ENCODE data around the gene CDON.

Gene CDON

GRCh38 chr11:125941619-125942611, 120.8 kb downstream of the CDON start:
- peak; percentile 64 for DNase-seq

DNA sequence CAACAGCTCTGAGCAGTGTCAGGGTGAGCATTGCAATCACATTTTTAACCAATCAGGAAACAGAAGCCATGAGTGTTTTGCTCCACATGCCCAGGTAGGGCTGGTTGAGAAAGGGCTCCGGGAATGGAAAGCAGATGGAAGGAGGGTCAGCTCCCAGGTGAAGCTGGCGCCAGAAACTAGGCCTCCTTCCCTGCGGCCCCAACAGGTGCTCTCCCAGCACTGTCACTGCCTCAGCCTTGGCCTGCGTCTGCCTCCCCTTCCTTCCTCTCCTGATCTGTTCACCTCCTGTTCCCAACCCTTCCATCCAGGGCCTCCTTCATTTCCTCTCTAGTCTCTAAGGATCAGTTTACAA, 121.4 kb downstream of the CDON start:
- DNase-seq, result no peak

DNA sequence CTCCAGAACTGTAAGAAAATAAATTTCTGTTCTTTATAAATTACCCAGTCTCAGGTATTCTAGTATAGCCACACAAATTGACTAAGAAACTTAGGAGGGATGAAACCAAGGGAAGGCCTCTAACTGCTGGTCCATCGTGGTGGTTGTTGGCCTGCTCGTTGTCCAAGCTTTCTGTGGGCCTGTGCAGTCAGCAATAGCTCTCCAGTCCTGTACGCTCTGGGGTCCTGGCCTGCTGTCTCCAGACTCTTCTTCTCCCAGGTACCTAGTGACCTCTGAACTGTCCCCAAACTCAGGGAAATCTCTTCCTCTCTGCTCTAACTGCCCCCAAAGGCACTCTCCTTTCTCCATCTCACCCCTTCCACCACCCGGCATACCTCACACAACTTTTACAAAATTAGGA, 122.5 kb downstream of the CDON start:
- no peak for DNase-seq

GRCh38 chr11:125939081-125939521, 123.6 kb downstream of the CDON start:
- no peak for DNase-seq

DNA sequence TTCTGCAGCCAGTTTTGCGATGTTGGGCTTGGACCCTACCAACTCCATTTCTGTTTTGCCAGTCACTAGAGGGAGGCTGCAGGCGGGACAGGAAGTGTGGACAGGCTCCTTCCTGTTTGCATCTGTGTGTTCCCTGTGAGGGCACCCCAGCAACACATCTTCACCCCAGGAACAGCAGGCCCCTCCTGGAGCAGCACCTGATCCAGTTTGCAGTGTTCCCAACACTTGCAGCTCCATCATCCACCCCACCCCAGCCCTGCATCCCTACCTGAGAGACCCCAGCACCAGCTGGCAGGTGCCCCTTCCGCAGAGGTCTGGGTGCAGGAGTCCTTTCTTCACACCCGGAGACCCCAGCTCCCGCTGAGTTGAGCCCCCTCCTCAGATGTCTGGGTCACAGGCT, 124.2 kb downstream of the CDON start:
- DNase-seq, result no peak

DNA sequence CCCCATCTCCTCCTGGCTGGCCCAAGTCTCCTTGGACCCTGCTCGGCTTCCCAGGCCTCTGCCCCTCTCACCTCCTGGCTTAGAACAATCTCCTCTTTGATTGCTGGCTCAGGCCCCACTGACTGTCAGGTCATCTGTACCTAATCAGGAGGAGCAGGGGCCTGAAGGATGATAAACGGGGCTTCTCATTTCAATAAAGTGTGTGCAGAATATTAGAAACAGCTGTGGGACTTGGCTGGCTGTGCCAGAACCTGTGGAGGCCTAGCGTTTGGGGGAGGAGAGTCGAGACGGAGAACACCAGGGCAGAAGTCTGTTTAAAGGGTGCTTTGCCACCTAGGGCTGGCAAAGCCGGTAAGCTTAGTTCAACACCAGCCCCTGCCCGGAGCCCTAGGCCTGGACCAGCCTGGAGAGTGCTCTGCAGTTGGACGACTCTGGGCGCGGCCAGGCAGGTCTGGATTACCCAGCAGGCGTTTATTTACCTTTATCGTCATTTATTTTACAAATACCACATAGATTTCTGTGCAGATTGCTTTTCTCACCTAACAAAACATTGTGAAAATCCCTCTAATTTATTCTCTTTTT, 127.0 kb downstream of the CDON start:
- DNase-seq, result no peak

GRCh38 chr11:125935056-125935455, 127.6 kb downstream of the CDON start:
- no peak for DNase-seq

- DNase-seq, result no peak
Observed at GRCh38 chr11:125934473-125934872, 128.2 kb downstream of the CDON start.

GRCh38 chr11:125933030-125933813, 129.4 kb downstream of the CDON start:
- no peak for DNase-seq

GRCh38 chr11:125932301-125932700, 130.4 kb downstream of the CDON start:
- no peak for DNase-seq

- DNase-seq, result no peak
Observed at GRCh38 chr11:125931668-125932067, 131.0 kb downstream of the CDON start.

DNA sequence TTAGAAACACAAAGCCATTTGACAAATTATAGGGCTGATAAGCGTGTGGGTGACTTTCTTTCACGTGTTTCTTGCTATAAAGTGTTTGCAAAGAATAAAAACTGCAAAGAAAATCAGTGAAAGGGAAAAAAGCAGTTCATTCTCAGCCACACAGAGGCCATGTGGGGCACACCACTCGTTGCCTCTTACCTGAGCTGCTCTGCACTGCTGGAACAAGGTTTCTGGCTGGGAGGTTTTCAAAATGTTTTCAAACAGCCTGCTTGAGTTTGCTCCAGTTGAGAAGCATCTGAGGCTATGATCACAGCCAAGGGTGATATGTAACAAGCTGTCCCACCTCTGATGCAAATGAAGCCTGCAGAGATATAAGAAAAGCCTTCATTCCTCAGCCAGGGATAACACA, 131.6 kb downstream of the CDON start:
- no peak for DNase-seq

DNA sequence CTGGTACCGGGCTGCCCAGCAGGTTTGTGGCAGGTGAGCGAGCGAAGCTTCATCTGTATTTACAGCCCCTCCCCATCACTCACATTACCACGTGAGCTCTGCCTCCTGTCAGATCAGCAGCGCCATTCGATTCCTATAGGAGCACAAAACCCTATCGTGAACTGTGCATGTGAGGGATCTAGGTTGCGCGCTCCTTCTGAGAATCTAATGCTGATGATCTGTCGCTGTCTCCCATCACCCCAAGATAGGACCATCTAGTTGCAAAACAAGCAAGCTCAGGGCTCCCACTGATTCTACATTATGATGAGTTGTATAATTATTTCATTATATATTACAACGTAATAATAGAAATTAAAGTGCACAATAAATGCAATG, 132.6 kb downstream of the CDON start:
- DNase-seq, result no peak

DNA sequence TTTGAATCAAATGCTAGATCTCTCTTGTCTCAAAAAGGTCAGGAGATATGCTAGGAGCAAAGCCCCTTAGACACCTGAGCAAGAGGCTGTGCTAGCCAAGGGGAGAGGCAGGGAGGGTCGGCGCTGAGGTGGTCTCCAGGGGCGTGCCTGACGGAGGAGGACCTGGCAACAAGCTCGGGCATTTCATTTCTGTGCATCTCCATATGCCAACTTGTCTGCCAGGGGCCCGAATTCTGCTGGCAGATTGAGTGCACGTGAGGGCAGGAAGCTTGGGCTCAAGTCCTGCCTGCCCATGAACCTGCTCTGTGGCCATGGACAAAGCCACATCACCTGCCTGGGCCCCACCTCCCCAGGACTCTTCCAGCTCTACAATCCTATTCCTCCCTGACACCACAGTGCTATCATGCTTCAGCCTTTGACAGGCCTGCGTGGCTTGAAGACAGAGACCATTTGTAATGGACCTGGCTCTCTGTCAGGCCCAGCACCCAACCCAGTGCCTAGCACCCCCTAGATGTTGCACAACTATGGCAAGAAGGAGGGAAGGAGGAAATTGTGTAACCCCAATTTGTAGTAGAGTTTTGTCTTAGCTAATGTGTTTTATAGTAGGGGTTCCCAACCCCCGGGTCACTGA, 133.1 kb downstream of the CDON start:
- DNase-seq, result no peak

- DNase-seq, result no peak
Observed at GRCh38 chr11:125926682-125927081, 136.0 kb downstream of the CDON start.

- no peak for DNase-seq
Observed at GRCh38 chr11:125925804-125926203, 136.9 kb downstream of the CDON start.

GRCh38 chr11:125925247-125925740, 137.4 kb downstream of the CDON start:
- no peak for DNase-seq

GRCh38 chr11:125924384-125925007, 138.2 kb downstream of the CDON start:
- no peak for DNase-seq

DNA sequence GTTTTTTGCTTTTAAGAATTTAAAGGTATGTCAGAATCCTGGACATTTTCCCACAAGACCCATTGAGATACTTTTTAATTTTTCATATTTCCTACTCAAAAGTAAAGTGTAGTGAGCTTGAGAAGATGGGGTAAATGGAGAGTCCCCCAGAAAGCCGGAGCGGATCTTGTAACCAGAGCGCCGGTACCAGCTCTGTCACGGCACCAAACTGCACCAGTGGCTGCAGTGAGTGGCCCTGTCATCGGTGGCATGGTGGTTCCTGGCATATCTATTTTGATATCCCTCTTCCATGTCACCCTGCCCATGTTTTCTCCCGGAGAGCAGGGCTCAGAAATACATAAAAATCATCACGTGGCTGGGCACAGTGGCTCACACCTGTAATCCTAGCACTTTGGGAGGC, 139.0 kb downstream of the CDON start:
- DNase-seq, result no peak

DNA sequence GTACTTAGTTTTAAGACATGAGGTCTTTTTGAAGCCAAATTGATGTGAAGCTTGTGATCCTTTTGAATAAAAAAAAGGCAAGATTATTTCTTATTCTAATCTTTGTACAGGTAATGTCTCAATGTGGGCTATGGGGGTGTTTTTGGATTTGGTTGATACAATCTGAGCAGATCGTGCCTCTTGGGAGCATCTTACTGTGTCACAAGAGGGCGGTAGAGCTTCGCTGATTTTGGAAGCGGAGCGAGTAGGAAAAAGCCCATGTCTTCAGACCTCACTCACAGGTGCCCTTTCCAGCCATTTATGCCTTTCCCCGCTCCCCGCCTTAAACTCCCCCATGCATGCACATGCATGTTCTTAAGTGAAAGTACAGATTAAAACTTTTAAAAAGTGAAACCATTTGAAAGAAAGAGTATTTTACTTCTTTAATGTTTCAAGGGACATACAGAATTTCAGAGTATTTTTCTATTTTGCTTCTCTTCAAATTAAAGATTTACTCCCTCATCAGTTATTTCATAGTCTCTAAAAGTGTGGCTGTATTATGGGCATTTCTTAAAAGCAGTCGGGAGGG, 139.6 kb downstream of the CDON start:
- DNase-seq, result peak; percentile 65

DNA sequence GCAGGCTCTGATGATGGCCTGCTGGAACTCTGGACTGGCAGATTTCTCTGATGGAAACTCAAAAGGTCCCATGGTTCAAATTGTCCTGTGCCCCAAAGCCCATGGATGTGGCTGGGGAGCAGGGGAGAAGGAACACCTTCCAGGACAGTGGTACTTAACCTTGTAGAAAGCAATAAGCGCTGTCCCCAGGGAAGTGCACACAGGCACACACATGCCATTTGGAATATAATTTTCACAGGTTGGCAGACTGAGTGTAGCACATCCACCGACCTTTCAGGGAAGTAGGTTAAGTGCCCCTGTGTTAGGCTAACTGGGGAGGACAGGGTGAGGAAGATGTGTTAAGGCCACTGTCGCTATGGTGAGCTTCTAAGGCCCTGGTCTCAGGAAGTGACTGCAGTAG, 140.5 kb downstream of the CDON start:
- no peak for DNase-seq

DNA sequence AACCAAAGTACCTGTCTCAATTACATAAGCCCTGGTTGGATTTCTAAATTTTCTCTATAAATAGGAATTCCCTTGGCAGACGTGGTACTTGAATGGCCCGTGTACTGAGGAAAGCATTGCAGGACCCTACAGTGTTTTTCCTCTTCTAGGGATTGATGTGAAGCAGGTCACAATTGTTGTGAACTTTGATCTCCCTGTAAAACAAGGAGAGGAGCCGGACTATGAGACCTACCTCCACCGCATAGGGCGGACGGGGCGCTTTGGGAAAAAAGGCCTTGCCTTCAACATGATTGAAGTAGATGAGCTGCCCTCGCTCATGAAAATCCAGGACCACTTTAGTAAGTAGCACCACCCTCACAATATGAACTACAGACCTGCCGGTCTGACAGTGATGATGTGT, 141.6 kb downstream of the CDON start:
- DNase-seq, result no peak
